K562 (cell line): ENCODE data around the gene LRFN2. TPM values are rescaled to one million over a fixed set of nuclear protein-coding genes. Genes with fewer than 3 reads are reported as not detected.

Experiments used
- CXXC5 ChIP-seq: fragments of 250-450 bp; sonication (Bioruptor Pico); IDR thresholded peaks from 2 replicates; pipeline ENCODE4 v1.8.0; 2022; ENCODE audit warnings: inconsistent platforms, mild to moderate bottlenecking, moderate library complexity
- DEAF1 ChIP-seq: fragments of 450-650 bp; formaldehyde crosslinking; IDR thresholded peaks from 2 replicates; pipeline ENCODE4 v1.4.0; 2020; ENCODE audit warnings: mild to moderate bottlenecking, moderate library complexity
- EP400 ChIP-seq: fragments of 450-650 bp; IDR thresholded peaks from 2 replicates; pipeline ENCODE4 v1.6.1; 2017; ENCODE audit warnings: antibody characterized with exemption, mild to moderate bottlenecking, moderate library complexity
- ID3 ChIP-seq, 2 experiments: fragments of 250-450 bp in 1 of 2; fragments of 450-650 bp in 1 of 2; sonication (Bioruptor Pico) in 1 of 2; IDR thresholded peaks; 2 replicates each; pipeline versions ENCODE4 v1.6.1 to v1.8.0; 2016 to 2021; ENCODE audit warnings: mild to moderate bottlenecking in 2 of 2, moderate library complexity in 2 of 2, missing compliant biosample characterization in 1 of 2, missing genetic modification characterization in 1 of 2
- KDM5B ChIP-seq: fragments of 200-600 bp; sonication (generic); IDR thresholded peaks from 2 replicates; pipeline ENCODE4 v1.6.1; 2012; ENCODE audit warnings: low read depth, mild to moderate bottlenecking, moderate library complexity, low read length, control low read depth, inconsistent platforms; ENCODE audit not compliant: insufficient replicate concordance
- PHTF2 ChIP-seq: fragments of 250-450 bp; sonication (Bioruptor Pico); IDR thresholded peaks from 2 replicates; pipeline ENCODE4 v1.5.0; 2021; ENCODE audit warnings: mild to moderate bottlenecking
- STAG1 ChIP-seq: sonication (generic); formaldehyde crosslinking; IDR thresholded peaks from 2 replicates; pipeline ENCODE4 v1.5.0; 2020; ENCODE audit warnings: missing genetic modification reagents, borderline replicate concordance
- U2AF2 ChIP-seq: fragments of 200-400 bp; formaldehyde crosslinking; optimal IDR thresholded peaks from 2 replicates; pipeline ENCODE3; 2017; ENCODE audit warnings: low read depth, mild to moderate bottlenecking, low read length
- polyA plus RNA-seq, 8 experiments: library from polyadenylated mRNA; depleted of rRNA in 4 of 8; stranded (reverse) in 5 of 8; unstranded in 3 of 8; fragments of >200 nt; fragmentation: Nextera tagmentation in 2 of 8; fragmentation: Illumina TruSeq in 1 of 8; extraction: Ambion mirVana in 2 of 8; extraction: Trizol in 1 of 8; gene quantifications; 2 replicates each; pipeline versions ENCODE4 v1.2.1 to v1.2.3, GENCODE V29; 2011 to 2014; ENCODE audit warnings: inconsistent platforms in 1 of 8, missing spikeins in 1 of 8
- total RNA-seq, 7 experiments: library from RNA; depleted of rRNA in 6 of 7; stranded (reverse); fragments of >200 nt in 6 of 7; fragmentation: Illumina TruSeq in 2 of 7; extraction: Trizol in 2 of 7; gene quantifications; 2 replicates each; pipeline versions ENCODE4 v1.2.1 to v1.2.3, GENCODE V29; 2011 to 2021; ENCODE audit warnings: low replicate concordance in 1 of 7
- TF ChIP-seq, protein P1 (sequence below): fragments of 450-650 bp; formaldehyde crosslinking; IDR thresholded peaks from 2 replicates; pipeline ENCODE4 v1.4.0; 2022; ENCODE audit warnings: mild to moderate bottlenecking, moderate library complexity

LRFN2 gene
- total and polyA plus RNA-seq, 9 of the 15 experiments (the other 6 are each of a cell fraction or from before 2014, with no cell fraction given), result not detected

DNA sequence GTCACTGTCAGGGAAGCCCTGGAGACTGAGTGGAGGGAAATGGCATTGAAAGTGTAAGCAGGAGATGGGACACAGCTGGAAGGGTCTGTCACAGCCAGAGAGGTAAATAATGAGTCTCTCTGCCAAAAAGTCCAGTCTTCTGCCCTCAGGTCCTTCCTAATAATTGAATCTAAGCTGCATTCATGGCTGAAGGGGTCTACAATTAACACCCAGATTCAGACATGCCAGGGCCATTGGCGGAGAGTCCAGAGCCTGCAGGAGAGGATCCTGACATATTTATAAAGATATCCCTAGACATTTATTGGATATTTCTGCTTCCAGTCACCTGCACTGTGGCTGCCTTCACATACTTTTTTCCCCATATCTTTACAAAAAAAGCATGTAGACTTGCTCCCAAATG, 89.0 kb downstream of the LRFN2 start (continued):
- TF ChIP-seq, protein P1, sequence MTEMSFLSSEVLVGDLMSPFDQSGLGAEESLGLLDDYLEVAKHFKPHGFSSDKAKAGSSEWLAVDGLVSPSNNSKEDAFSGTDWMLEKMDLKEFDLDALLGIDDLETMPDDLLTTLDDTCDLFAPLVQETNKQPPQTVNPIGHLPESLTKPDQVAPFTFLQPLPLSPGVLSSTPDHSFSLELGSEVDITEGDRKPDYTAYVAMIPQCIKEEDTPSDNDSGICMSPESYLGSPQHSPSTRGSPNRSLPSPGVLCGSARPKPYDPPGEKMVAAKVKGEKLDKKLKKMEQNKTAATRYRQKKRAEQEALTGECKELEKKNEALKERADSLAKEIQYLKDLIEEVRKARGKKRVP (CRISPR knock-in tag), result no peak
- no peak for TF ChIP-seq KDM5B
- TF ChIP-seq STAG1 (CRISPR knock-in tag), result no peak
- TF ChIP-seq U2AF2, result no peak
- no peak for TF ChIP-seq ID3 (CRISPR knock-in tag; IDR thresholded peaks at IDR 0.05)
- no peak for TF ChIP-seq ID3 (tag; IDR thresholded peaks at IDR 0.05)
- no peak for TF ChIP-seq DEAF1
- no peak for TF ChIP-seq EP400
- no peak for TF ChIP-seq CXXC5 (CRISPR knock-in tag)
- no peak for TF ChIP-seq PHTF2 (CRISPR knock-in tag)
